Measurements from ENCODE around the gene IER2.
"Not testable (repeated sequence)": the region's sequence is repeated elsewhere in the genome, so short reads cannot be mapped to it uniquely, and the experiment has no call there.

The IER2 gene

GRCh38 chr19:13165162-13165997 is 15.2 kb downstream of the IER2 start:
- DNase-seq: no peak

DNA sequence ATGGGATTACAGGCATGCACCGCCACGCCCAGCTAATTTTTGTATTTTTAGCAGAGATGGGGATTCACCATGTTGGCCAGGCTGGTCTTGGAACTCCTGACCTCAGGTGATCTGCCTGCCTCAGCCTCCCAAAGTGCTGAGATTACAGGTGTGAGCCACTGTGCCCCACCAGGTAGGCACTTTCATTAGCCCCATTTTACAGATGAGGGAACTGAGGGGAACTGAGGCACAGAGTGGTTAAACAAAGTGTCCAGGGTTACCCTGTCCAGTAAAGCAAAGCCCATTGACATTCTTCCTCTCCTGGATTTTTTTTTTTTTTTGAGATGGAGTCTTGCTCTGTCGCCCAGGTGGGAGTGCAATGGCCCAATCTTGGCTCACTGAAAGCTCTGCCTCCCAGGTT is 15.9 kb downstream of the IER2 start:
- DNase-seq: not testable (repeated sequence)

- no peak for DNase-seq
Measured at GRCh38 chr19:13169769-13170168, 19.6 kb downstream of the IER2 start.

GRCh38 chr19:13171146-13171545 is 20.9 kb downstream of the IER2 start:
- no peak for DNase-seq

DNA sequence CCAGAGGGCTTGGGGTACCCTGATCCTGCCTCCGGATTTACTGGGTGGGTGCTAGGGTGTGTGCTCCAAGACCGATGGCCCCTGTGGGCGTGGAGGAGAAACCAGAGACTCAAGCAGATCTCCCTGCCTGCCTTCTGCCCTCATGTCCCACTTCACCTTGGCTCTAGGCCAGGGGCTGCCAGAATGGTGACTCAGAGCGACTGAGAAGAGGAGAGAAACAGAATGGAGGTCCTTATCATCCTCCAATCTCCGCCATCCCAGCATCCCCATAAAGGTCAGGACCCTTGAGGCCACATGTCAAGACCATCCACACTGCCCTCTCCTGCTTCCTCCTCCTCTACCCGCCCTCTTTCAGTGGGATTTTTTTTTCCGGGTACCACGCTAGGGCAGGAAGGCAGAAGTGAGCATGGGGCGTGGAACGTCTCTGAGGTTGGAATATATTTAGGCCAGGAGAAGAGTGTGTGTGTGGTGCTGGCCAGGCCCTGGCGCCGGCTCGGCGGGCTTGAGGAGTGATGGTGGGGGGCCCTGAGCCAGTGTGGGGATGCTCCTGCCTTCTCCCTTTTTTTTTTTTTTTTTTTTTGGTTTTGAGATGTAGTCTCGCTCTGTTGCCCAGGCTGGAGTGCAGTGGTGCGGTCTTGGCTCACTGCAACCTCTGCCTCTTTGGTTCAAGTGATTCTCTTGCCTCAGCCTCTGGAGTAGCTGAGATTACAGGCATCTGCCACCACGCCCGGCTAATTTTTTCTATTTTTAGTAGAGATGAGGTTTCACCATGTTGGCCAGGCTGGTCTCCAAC is 22.3 kb downstream of the IER2 start:
- DNase-seq: peak; percentile 66

GRCh38 chr19:13173139-13173737 is 23.0 kb downstream of the IER2 start:
- DNase-seq: no peak

GRCh38 chr19:13176345-13176744 is 26.1 kb downstream of the IER2 start:
- DNase-seq: no peak

- not testable (repeated sequence) for DNase-seq
Measured at GRCh38 chr19:13177584-13177983, 27.4 kb downstream of the IER2 start.

- not testable (repeated sequence) for DNase-seq
Measured at GRCh38 chr19:13178291-13178690, 28.1 kb downstream of the IER2 start.

DNA sequence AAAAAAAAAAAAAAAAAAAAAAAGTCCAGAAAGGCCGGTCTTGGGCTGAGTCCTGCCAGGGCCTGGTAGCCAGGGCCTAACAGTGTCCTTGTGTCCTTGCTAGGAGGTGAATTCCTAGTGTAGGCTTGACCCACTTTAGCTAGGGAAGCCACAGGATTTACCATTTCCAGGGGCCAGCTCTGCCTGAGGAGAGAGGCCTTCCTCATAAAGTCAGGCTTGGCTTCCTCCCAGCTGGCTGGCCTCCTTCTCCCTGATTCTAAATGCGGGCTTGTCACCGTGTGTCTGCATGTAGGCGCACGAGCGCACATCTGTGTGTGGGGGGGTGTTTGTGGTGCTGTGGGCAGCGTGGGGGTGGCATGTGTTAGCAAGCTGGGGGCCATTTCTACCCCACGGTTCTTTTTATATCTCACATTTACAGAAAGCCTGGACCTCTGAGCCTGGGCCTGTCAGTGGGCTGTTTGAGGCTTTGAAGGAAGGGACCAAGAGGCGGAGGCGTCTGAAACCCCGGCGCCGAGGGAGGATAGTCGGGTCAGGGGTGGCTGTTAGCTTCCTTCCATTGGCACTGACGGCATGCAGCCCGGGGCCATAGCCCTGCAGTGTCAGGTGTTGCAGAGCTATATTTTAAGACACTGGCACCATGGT is 31.7 kb downstream of the IER2 start:
- DNase-seq: no peak

DNA sequence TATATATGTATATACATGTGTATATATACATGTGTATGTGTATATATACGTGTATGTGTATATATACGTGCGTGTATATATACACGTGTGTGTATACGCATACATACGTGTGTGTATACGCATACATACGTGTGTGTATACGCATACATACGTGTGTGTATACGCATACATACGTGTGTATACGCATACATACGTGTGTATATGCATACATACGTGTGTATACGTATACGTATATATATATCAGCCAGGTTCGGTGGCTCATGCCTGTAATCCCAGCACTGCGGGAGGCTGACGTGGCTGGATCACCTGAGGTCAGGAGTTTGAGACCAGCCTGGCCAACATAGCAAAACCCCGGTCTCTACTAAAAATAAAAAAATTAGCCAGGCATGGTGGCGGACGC is 34.7 kb downstream of the IER2 start:
- not testable (repeated sequence) for DNase-seq

GRCh38 chr19:13185763-13186657 is 35.8 kb downstream of the IER2 start:
- not testable (repeated sequence) for DNase-seq

- not testable (repeated sequence) for DNase-seq
Measured at GRCh38 chr19:13186688-13187087, 36.5 kb downstream of the IER2 start.

GRCh38 chr19:13187419-13187818 is 37.2 kb downstream of the IER2 start:
- no peak for DNase-seq

DNA sequence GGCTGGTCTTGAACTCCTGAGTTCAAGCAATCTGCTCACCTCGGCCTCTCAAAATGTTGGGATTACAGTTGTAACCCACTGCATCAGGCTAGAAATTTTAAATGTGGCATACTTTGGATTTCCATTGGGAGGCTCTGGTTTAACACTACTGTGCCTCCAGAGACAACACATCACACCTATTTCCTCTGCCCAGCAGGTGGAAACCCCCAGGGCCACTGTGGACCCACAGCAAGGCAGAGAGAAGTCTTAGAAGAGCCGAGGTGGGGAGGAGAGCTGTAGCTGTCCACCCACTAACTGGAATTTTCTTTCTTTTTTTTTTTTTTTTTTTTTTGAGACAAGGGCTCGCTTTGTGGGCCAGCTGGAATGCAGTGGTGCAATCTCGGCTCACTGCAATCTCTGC is 39.4 kb downstream of the IER2 start:
- DNase-seq: no peak

- DNase-seq: no peak
Measured at GRCh38 chr19:13190781-13191540, 40.8 kb downstream of the IER2 start.

DNA sequence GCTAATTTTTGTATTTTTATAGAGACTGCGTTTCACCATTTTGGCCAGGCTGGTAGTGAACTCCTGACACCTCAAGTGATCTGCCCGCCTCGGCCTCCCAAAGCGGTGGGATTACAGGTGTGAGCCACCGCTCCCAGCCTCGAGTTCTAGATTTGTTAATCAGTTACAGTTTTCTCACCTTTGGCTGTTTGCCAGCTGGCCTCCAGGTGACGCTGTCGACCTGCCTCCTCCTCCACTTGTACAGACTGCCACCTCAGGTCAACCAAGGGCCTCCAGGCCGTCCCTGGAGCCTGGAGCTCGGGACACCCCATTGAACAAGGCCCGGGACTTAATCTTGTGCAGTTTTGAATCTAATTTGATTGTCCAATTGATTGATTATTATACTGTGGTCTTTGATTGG is 45.5 kb downstream of the IER2 start:
- DNase-seq: no peak

DNA sequence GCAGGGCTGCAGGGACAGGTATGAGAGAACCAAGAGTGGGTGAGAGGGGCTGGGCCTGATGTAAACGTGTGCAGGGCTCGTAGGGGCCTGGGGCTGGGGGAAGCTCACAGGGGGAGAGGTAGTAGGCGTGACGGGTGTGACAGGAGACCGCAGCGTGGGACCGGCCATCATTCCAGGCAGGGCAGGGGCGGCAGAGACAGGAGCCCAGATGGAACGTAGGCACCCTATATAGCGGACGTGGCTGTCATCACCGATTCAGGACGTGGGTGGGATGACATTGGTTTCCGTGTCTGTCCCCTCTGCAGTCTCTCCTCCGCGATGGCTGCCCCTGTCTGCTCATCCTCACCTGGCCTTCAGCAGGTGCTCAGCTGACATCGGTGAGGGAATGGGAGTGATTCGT is 48.4 kb downstream of the IER2 start:
- no peak for DNase-seq

- not testable (repeated sequence) for DNase-seq
Measured at GRCh38 chr19:13202112-13202511, 51.9 kb downstream of the IER2 start.

Data from NCI-H2171 (cell line).